Measurements from ENCODE around the gene INTS3.

- no peak for TF ChIP-seq CTCF (IDR thresholded peaks at IDR 0.05)
- TF ChIP-seq POLR2A (IDR thresholded peaks at IDR 0.05) = no peak
Observed at GRCh38 chr1:153698923-153699714, 28.7 kb upstream of the INTS3 start.
